ENCODE results near the gene ARSB. TPM values are rescaled to one million over a fixed set of nuclear protein-coding genes. Genes with fewer than 3 reads are reported as not detected.

ARSB gene
- total and polyA plus RNA-seq, 9 of the 15 experiments (the other 6 are each of a cell fraction or from before 2014, with no cell fraction given), result 0.52 to 4.6 (median 2.4) TPM

DNA sequence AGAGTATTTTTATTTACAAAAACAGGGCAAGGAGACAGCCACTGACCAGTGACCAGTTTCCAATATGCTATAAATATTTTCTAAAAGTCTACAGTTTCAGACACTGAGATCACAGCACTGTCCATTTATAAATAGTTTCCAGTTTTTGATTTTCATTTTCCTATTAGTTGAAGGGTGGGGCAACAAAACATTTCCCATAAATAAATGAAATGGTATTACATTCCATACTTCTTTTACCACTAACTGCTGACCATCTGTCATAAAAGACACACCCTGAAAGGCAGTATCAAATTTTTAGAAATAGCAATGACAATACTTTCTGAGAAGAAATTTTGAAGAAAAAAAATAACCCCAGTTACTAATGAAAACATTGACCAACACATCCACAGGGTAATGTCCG lies 126.7 kb downstream of the ARSB start:
- Histone ChIP-seq H3K4me3 (no peak overlapping the region), H3K36me3 (ENCODE audit: control insufficient read depth, insufficient read depth, low read length) (no peaks in the 10 kb centered on the region), H3K27ac (ENCODE audit: extremely low read depth, low read depth, low read length) (no peak overlapping the region), H3K9me1 (ENCODE audit: control insufficient read depth, insufficient read depth, low read length) (no peaks in the 10 kb centered on the region), H3K9me3 (replicated peaks; ENCODE audit: control insufficient read depth, insufficient read depth, low read depth, low read length) (no peaks in the 10 kb centered on the region), H3K4me1 (replicated peaks in 1 of 2; ENCODE audit: control insufficient read depth in 2 of 2, insufficient read depth in 2 of 2, low read length in 2 of 2) (no peaks in the 10 kb centered on the region), H3K9ac (ENCODE audit: insufficient read depth in 1 of 2, low read depth in 2 of 2, low read length in 2 of 2) (no peak overlapping the region), H3K79me2 (ENCODE audit: control insufficient read depth, insufficient read depth, low read length) (no peaks in the 10 kb centered on the region), H3K27me3 (ENCODE audit: control insufficient read depth in 2 of 2, insufficient read depth in 2 of 2, low read length in 2 of 2) (no peaks in the 10 kb centered on the region), H2AFZ (ENCODE audit: low read depth, low read length) (no peak overlapping the region), H3K4me2 (ENCODE audit: insufficient read depth, low read length) (no peak overlapping the region), H4K20me1 (replicated peaks; ENCODE audit: control insufficient read depth, insufficient read depth, low read length) (no peaks in the 10 kb centered on the region)
- POLR2A ChIA-PET, result interaction anchor here (0.7 kb wide), 1 partner anchor 16 kb away, joined by 3 read pairs; no protein-coding TSS in a partner anchor
- ATAC-seq (no peak), FAIRE-seq (no peak), DNase-seq (ENCODE audit: extremely low read depth in 1 of 4, low spot score in 3 of 4) (no peak)
- TF ChIP-seq MAFF (IDR thresholded peaks at IDR 0.05; ENCODE audit: low read length) (no peak), ZBTB49 (CRISPR knock-in tag; IDR thresholded peaks at IDR 0.05; ENCODE audit: borderline replicate concordance) (no peak), KLF10 (CRISPR knock-in tag; IDR thresholded peaks at IDR 0.05) (no peak), EHMT2 (IDR thresholded peaks at IDR 0.05) (no peak), ZNF512 (tag; IDR thresholded peaks at IDR 0.05) (no peak), FOXP1 (CRISPR knock-in tag; IDR thresholded peaks at IDR 0.05) (no peak), SRSF7 (optimal IDR thresholded peaks at IDR 0.05; ENCODE audit: low read depth, low read length) (no peak)
- intact Hi-C loops (cut with micrococcal nuclease) (no loop called here), in situ Hi-C loops (cut with MboI) (no loop called here)
- WGBS (ENCODE audit: insufficient coverage, low coverage, missing lambda C conversion rate), result 0% methylated on average over 1 of the region's 1 CpG
- BruUV-seq (replicated peaks), result no TSS peak
- CTCF ChIA-PET (ENCODE audit: low intra/inter-chr PET ratio), result no interaction called here

Data from K562 (cell line).